ENCODE measurements around the gene CDYL2.
"Not testable (repeated sequence)": the region's sequence is repeated elsewhere in the genome, so short reads cannot be mapped to it uniquely, and the experiment has no call there.

The CDYL2 gene

GRCh38 chr16:80752541-80752940 lies 51.9 kb downstream of the CDYL2 start:
- Mint-ChIP-seq H3K27me3 (no peaks in the 10 kb centered on the region), H3K4me1 (peaks cover 6% of the 10 kb centered on the region), H3K27ac (no peak overlapping the region), H3K4me3 (no peak overlapping the region), H3K9me3 (no peaks in the 10 kb centered on the region), H3K36me3 (no peaks in the 10 kb centered on the region)
- no peak for ATAC-seq (ENCODE audit: low read depth)
- no peak for DNase-seq (ENCODE audit: low spot score in 2 of 2)

DNA sequence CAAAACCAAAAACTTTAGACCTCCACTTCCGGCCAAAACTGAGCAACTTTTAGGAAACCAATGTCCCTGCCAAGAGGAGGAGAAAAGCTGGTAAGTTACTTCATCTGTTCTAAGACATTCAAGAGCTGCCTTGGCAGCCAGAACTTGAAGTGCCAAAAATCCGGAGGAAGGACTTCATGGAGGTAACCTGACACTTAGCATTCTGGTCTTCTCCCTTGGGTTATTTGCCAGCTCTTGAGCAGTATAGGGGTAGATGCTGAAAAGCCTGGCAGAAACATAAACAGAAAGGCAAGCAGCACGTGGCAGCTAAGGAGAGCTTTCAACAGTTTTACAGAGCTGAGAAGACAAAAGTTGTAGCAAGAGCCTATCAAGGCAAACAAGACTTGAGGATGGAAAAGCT lies 53.2 kb downstream of the CDYL2 start:
- DNase-seq (ENCODE audit: low spot score in 2 of 2): no peak
- Mint-ChIP-seq H3K4me1 (peaks cover 6% of the 10 kb centered on the region), H3K9me3 (no peaks in the 10 kb centered on the region), H3K36me3 (no peaks in the 10 kb centered on the region), H3K27ac (no peak overlapping the region), H3K4me3 (no peak overlapping the region), H3K27me3 (no peaks in the 10 kb centered on the region)
- ATAC-seq (ENCODE audit: low read depth): no peak

- Mint-ChIP-seq H3K27ac (no peak overlapping the region), H3K27me3 (no peaks in the 10 kb centered on the region), H3K4me1 (peaks cover 4% of the 10 kb centered on the region), H3K36me3 (peaks cover 11% of the 10 kb centered on the region), H3K9me3 (peaks cover 8% of the 10 kb centered on the region), H3K4me3 (no peak overlapping the region)
- no peak for DNase-seq (ENCODE audit: low spot score in 2 of 2)
- no peak for ATAC-seq (ENCODE audit: low read depth)
These were observed 58.2 kb downstream of the CDYL2 start for GRCh38 chr16:80746231-80746630.

GRCh38 chr16:80744856-80745255 lies 59.5 kb downstream of the CDYL2 start:
- H3K4me3 Mint-ChIP-seq: no peak overlapping the region
- H3K27ac Mint-ChIP-seq: no peak overlapping the region
- peaks cover 10% of the 10 kb centered on the region for H3K9me3 Mint-ChIP-seq
- no peak for DNase-seq (ENCODE audit: low spot score in 2 of 2)
- H3K36me3 Mint-ChIP-seq: peaks cover 11% of the 10 kb centered on the region
- peaks cover 2% of the 10 kb centered on the region for H3K4me1 Mint-ChIP-seq
- no peaks in the 10 kb centered on the region for H3K27me3 Mint-ChIP-seq
- no peak for ATAC-seq (ENCODE audit: low read depth)

- Mint-ChIP-seq H3K27me3 (no peaks in the 10 kb centered on the region), H3K4me1 (peaks cover 2% of the 10 kb centered on the region), H3K4me3 (no peak overlapping the region), H3K27ac (no peak overlapping the region), H3K9me3 (peaks cover 14% of the 10 kb centered on the region), H3K36me3 (peaks cover 17% of the 10 kb centered on the region)
- ATAC-seq (ENCODE audit: low read depth) (no peak), DNase-seq (ENCODE audit: low spot score in 2 of 2) (no peak)
These were observed 60.6 kb downstream of the CDYL2 start for GRCh38 chr16:80743772-80744171.

- H3K4me1 Mint-ChIP-seq: peaks cover 2% of the 10 kb centered on the region
- DNase-seq (ENCODE audit: low spot score in 2 of 2) (no peak), ATAC-seq (ENCODE audit: low read depth) (no peak)
- peaks cover 18% of the 10 kb centered on the region for H3K36me3 Mint-ChIP-seq
- H3K9me3 Mint-ChIP-seq: peaks cover 14% of the 10 kb centered on the region
- no peak overlapping the region for H3K27ac Mint-ChIP-seq
- H3K27me3 Mint-ChIP-seq: no peaks in the 10 kb centered on the region
- H3K4me3 Mint-ChIP-seq: no peak overlapping the region
These were observed 61.1 kb downstream of the CDYL2 start for GRCh38 chr16:80743273-80743672.

GRCh38 chr16:80742331-80742730 lies 62.1 kb downstream of the CDYL2 start:
- DNase-seq (ENCODE audit: low spot score in 2 of 2) (no peak), ATAC-seq (ENCODE audit: low read depth) (no peak)
- Mint-ChIP-seq H3K27ac (no peak overlapping the region), H3K27me3 (no peaks in the 10 kb centered on the region), H3K4me3 (no peak overlapping the region), H3K36me3 (peaks cover 18% of the 10 kb centered on the region), H3K9me3 (peaks cover 14% of the 10 kb centered on the region), H3K4me1 (peaks cover 2% of the 10 kb centered on the region)

DNA sequence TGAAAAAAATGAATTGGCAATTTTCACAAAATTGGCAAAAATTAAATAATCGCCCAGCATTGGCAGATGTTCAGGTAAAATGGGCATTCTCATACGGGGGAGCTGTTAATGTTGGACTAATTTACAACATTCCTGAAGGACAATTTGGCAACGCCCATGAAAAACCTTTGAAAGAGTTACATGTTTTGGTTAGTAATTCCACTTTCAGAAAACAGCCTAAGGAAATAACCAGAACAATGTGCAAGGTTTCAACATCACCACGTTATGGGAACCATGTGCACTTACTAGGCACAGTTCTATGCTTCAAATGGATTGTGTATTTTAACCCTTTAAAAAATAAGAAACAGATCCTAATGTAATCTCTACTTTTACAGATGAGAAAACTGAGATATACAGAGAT lies 62.7 kb downstream of the CDYL2 start:
- DNase-seq (ENCODE audit: low spot score in 2 of 2) (no peak), ATAC-seq (ENCODE audit: low read depth) (no peak)
- Mint-ChIP-seq H3K27ac (no peak overlapping the region), H3K4me3 (no peak overlapping the region), H3K27me3 (no peaks in the 10 kb centered on the region), H3K36me3 (peaks cover 18% of the 10 kb centered on the region), H3K4me1 (peaks cover 2% of the 10 kb centered on the region), H3K9me3 (peaks cover 14% of the 10 kb centered on the region)

DNA sequence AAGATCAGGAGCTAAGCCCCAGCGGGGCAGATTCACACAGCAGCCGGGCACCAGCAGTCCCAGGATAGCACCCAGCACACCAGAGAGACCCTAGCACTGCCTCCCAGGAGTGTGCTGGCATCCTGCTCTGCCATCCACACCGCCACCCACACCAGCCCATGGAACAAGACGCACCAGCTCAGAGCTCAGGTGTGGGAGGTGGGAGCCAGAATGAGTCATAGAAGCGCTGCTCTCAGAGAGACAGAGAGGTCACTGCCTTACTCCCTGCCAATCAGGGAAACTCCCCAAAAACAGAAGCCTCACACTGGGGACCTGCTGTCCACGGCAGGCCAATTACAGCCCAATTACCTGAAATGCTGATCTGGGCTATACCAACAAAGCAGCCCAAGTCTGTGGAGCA lies 64.9 kb downstream of the CDYL2 start:
- no peak overlapping the region for H3K4me3 Mint-ChIP-seq

GRCh38 chr16:80738521-80738920 lies 65.9 kb downstream of the CDYL2 start:
- peaks cover 14% of the 10 kb centered on the region for H3K9me3 Mint-ChIP-seq
- ATAC-seq (ENCODE audit: low read depth): no peak
- no peak overlapping the region for H3K27ac Mint-ChIP-seq
- no peak overlapping the region for H3K4me3 Mint-ChIP-seq
- no peak for DNase-seq (ENCODE audit: low spot score in 2 of 2)
- H3K27me3 Mint-ChIP-seq: no peaks in the 10 kb centered on the region
- H3K4me1 Mint-ChIP-seq: peaks cover 5% of the 10 kb centered on the region
- peaks cover 18% of the 10 kb centered on the region for H3K36me3 Mint-ChIP-seq

More for the DNA sequence above, 64.9 kb downstream of the CDYL2 start:
- H3K4me1 Mint-ChIP-seq: peaks cover 5% of the 10 kb centered on the region
- no peaks in the 10 kb centered on the region for H3K27me3 Mint-ChIP-seq
- DNase-seq (ENCODE audit: low spot score in 2 of 2): no peak
- ATAC-seq (ENCODE audit: low read depth): no peak
- peaks cover 18% of the 10 kb centered on the region for H3K36me3 Mint-ChIP-seq
- no peak overlapping the region for H3K27ac Mint-ChIP-seq
- H3K9me3 Mint-ChIP-seq: peaks cover 14% of the 10 kb centered on the region

GRCh38 chr16:80735846-80736245 lies 68.6 kb downstream of the CDYL2 start:
- no peak for ATAC-seq (ENCODE audit: low read depth)

GRCh38 chr16:80733407-80733806 lies 71.0 kb downstream of the CDYL2 start:
- peaks cover 2% of the 10 kb centered on the region for H3K4me1 Mint-ChIP-seq

More at GRCh38 chr16:80735846-80736245, 68.6 kb downstream of the CDYL2 start:
- no peak for DNase-seq (ENCODE audit: low spot score in 2 of 2)
- peaks cover 13% of the 10 kb centered on the region for H3K36me3 Mint-ChIP-seq
- peaks cover 11% of the 10 kb centered on the region for H3K9me3 Mint-ChIP-seq
- H3K27me3 Mint-ChIP-seq: no peaks in the 10 kb centered on the region
- H3K4me1 Mint-ChIP-seq: peaks cover 2% of the 10 kb centered on the region
- H3K27ac Mint-ChIP-seq: no peak overlapping the region
- H3K4me3 Mint-ChIP-seq: no peak overlapping the region

GRCh38 chr16:80731915-80732314 lies 72.5 kb downstream of the CDYL2 start:
- peaks cover 8% of the 10 kb centered on the region for H3K36me3 Mint-ChIP-seq
- no peak for DNase-seq (ENCODE audit: low spot score in 2 of 2)
- H3K4me3 Mint-ChIP-seq: no peak overlapping the region
- peaks cover 2% of the 10 kb centered on the region for H3K4me1 Mint-ChIP-seq
- no peak for ATAC-seq (ENCODE audit: low read depth)
- H3K27ac Mint-ChIP-seq: no peak overlapping the region
- H3K27me3 Mint-ChIP-seq: no peaks in the 10 kb centered on the region
- H3K9me3 Mint-ChIP-seq: peaks cover 9% of the 10 kb centered on the region

More at GRCh38 chr16:80733407-80733806, 71.0 kb downstream of the CDYL2 start:
- no peak overlapping the region for H3K4me3 Mint-ChIP-seq
- DNase-seq (ENCODE audit: low spot score in 2 of 2): no peak
- H3K36me3 Mint-ChIP-seq: peaks cover 8% of the 10 kb centered on the region
- no peak for ATAC-seq (ENCODE audit: low read depth)
- H3K27me3 Mint-ChIP-seq: no peaks in the 10 kb centered on the region
- H3K27ac Mint-ChIP-seq: no peak overlapping the region
- H3K9me3 Mint-ChIP-seq: peaks cover 9% of the 10 kb centered on the region

DNA sequence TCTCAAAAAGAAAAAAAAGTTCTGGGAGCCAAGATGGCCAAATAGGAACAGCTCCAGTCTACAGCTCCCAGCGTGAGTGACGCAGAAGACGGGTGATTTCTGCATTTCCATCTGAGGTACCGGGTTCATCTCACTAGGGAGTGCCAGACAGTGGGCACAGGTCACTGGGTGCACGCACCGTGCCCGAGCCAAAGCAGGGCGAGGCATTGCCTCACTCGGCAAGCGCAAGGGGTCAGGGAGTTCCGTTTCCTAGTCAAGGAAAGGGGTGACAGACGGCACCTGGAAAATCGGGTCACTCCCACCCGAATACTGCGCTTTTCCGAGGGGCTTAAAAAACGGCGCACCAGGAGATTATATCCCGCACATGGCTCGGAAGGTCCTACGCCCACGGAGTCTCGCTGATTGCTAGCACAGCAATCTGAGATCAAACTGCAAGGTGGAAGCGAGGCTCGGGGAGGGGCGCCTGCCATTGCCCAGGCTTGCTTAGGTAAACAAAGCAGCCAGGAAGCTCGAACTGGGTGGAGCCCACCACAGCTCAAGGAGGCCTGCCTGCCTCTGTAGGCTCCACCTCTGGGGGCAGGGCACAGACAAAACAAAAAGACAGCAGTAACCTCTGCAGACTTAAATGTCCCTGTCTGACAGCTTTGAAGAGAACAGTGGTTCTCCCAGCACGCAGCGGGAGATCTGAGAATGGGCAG lies 77.2 kb downstream of the CDYL2 start:
- not testable (repeated sequence) for H3K27me3 Mint-ChIP-seq; ATAC-seq (ENCODE audit: low read depth); H3K4me3 Mint-ChIP-seq; DNase-seq (ENCODE audit: low spot score in 2 of 2); H3K36me3 Mint-ChIP-seq; H3K27ac Mint-ChIP-seq
- peaks cover 14% of the 10 kb centered on the region for H3K4me1 Mint-ChIP-seq
- peaks cover 18% of the 10 kb centered on the region for H3K9me3 Mint-ChIP-seq

DNA sequence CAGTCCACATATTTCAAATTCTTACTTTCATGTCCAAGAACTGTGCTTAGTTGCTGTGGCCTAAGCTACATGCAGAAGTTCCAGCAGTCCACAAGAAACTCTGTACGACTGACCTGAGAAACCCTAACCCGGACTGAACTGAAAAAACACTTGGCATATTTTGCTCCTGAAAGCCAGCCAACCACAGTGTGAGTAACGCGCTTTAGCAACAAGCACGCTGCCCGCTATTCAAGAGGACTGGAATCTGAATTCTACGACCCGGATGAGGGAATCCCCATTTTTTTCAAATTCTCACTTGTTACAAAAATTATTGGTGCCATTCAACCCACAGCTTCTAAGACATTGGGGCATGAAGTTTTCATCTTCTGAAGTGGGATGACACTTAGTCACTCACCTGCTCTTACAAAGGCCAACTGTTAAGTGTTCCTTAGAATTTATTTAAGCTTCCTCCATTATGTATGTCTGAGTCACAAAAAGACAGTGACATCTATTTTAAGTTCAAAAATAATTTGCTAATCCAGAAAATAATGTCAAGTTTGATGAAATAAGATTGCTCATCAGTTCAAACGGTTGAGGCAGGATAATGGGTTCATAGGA lies 78.7 kb downstream of the CDYL2 start:
- no peak for ATAC-seq (ENCODE audit: low read depth)
- Mint-ChIP-seq H3K27me3 (no peaks in the 10 kb centered on the region), H3K9me3 (peaks cover 11% of the 10 kb centered on the region), H3K36me3 (peaks cover under 1% of the 10 kb centered on the region), H3K27ac (no peak overlapping the region), H3K4me3 (no peak overlapping the region), H3K4me1 (peaks cover 14% of the 10 kb centered on the region)
- no peak for DNase-seq (ENCODE audit: low spot score in 2 of 2)

Data from memory B cell (primary cell).